PFSK-1 (cell line): ENCODE data around the gene MCM10.

Experiments used
- FOXP2 ChIP-seq: optimal IDR thresholded peaks from 2 replicates; pipeline ENCODE3; 2011; ENCODE audit warnings: borderline replicate concordance, control low read depth, inconsistent platforms; ENCODE audit not compliant: insufficient read depth; ENCODE audit errors: extremely low read length, extremely low read depth
- POLR2AphosphoS5 ChIP-seq: IDR thresholded peaks from 2 replicates; pipeline ENCODE4 v1.6.1; 2012; ENCODE audit warnings: low read depth, mild to moderate bottlenecking, control low read depth, low read length, moderate library complexity
- REST ChIP-seq, 2 experiments: IDR thresholded peaks; 2 replicates each; pipeline versions ENCODE4 v1.6.1 to v1.8.0; 2011 to 2012; ENCODE audit warnings: low read depth in 2 of 2, low read length in 2 of 2, control low read depth in 1 of 2, inconsistent platforms in 1 of 2, mild to moderate bottlenecking in 1 of 2, moderate library complexity in 1 of 2; ENCODE audit not compliant: insufficient read depth in 1 of 2
- SIN3A ChIP-seq: IDR thresholded peaks from 2 replicates; pipeline ENCODE4 v1.6.1; 2012; ENCODE audit warnings: mild to moderate bottlenecking, low read length, moderate library complexity, borderline replicate concordance; ENCODE audit not compliant: insufficient read depth
- TAF1 ChIP-seq: IDR thresholded peaks from 2 replicates; pipeline ENCODE4 v1.6.1; 2012; ENCODE audit warnings: low read length, control low read depth, borderline replicate concordance; ENCODE audit not compliant: insufficient read depth

Gene MCM10

GRCh38 chr10:13231808-13232207, 70.5 kb downstream of the MCM10 start:
- TF ChIP-seq TAF1 = no peak
- TF ChIP-seq FOXP2 = no peak
- TF ChIP-seq POLR2AphosphoS5 = no peak
- TF ChIP-seq SIN3A = no peak
- TF ChIP-seq REST (IDR thresholded peaks at IDR 0.05; ENCODE audit: insufficient read depth in 1 of 2, low read depth in 2 of 2, low read length in 2 of 2) = no peak

- no peak for TF ChIP-seq FOXP2
- TF ChIP-seq TAF1 = no peak
- TF ChIP-seq POLR2AphosphoS5 = no peak
- no peak for TF ChIP-seq SIN3A
- TF ChIP-seq REST (IDR thresholded peaks at IDR 0.05; ENCODE audit: insufficient read depth in 1 of 2, low read depth in 2 of 2, low read length in 2 of 2) = no peak
These were observed 72.0 kb downstream of the MCM10 start for GRCh38 chr10:13233358-13233757.

- TF ChIP-seq POLR2AphosphoS5 = no peak
- TF ChIP-seq REST (IDR thresholded peaks at IDR 0.05; ENCODE audit: insufficient read depth in 1 of 2, low read depth in 2 of 2, low read length in 2 of 2) = no peak
- TF ChIP-seq SIN3A = no peak
- TF ChIP-seq TAF1 = no peak
- TF ChIP-seq FOXP2 = no peak
These were observed 72.8 kb downstream of the MCM10 start, which contains the start of gene UCMA for GRCh38 chr10:13234172-13234571. Gene UCMA, minus strand, starts transcription at chr10:13234374. Its CDS starts 116 bp downstream, at chr10:13234258.

- TF ChIP-seq REST (IDR thresholded peaks at IDR 0.05; ENCODE audit: insufficient read depth in 1 of 2, low read depth in 2 of 2, low read length in 2 of 2) (no peak), TAF1 (no peak), SIN3A (no peak), POLR2AphosphoS5 (no peak), FOXP2 (no peak)
These were observed 75.3 kb downstream of the MCM10 start for GRCh38 chr10:13236638-13237037.

- TF ChIP-seq TAF1 (no peak), FOXP2 (no peak), POLR2AphosphoS5 (no peak)
These were observed 77.1 kb downstream of the MCM10 start for GRCh38 chr10:13238271-13239077.
